GM23248 (cell line): ENCODE results near the gene NRSN1. TPM values are rescaled to one million over a fixed set of nuclear protein-coding genes. Genes with fewer than 3 reads are reported as not detected.
A peak's percentile ranks its signal among the peaks of the same experiment; 100 is the strongest.

Source experiments
- DNase-seq: peaks from one replicate; pipeline ENCODE4 v3.0.0-alpha.2; 2015
- H2AFZ ChIP-seq: fragments of 200-600 bp; sonication (generic); 2 replicates; pipeline ENCODE4 v1.6.1; 2016; ENCODE audit warnings: antibody characterized with exemption
- H3F3A ChIP-seq: fragments of 200-600 bp; sonication (generic); 2 replicates; pipeline ENCODE4 v1.6.1; 2016; ENCODE audit warnings: mild to moderate bottlenecking, antibody characterized with exemption, mixed run types; ENCODE audit not compliant: insufficient read depth
- H3K27ac ChIP-seq: fragments of 200-600 bp; sonication (generic); 2 replicates; pipeline ENCODE4 v1.5.1; 2016; ENCODE audit warnings: mild to moderate bottlenecking
- H3K27me3 ChIP-seq: fragments of 200-600 bp; sonication (generic); replicated peaks from 2 replicates; pipeline ENCODE4 v1.6.1; 2016; ENCODE audit warnings: mild to moderate bottlenecking; ENCODE audit not compliant: insufficient read depth
- H3K36me3 ChIP-seq: fragments of 200-600 bp; sonication (generic); 2 replicates; pipeline ENCODE4 v1.6.1; 2016; ENCODE audit warnings: low read depth, mild to moderate bottlenecking
- H3K4me1 ChIP-seq: fragments of 200-600 bp; sonication (generic); 2 replicates; pipeline ENCODE4 v1.6.1; 2016; ENCODE audit warnings: mild to moderate bottlenecking; ENCODE audit not compliant: insufficient read depth
- H3K4me2 ChIP-seq: fragments of 200-600 bp; sonication (generic); one replicate; pipeline ENCODE4 v1.6.1; 2016; ENCODE audit warnings: mild to moderate bottlenecking; ENCODE audit not compliant: unreplicated experiment
- H3K4me3 ChIP-seq: fragments of 200-600 bp; sonication (generic); 2 replicates; pipeline ENCODE4 v1.5.1; 2016; ENCODE audit warnings: mild to moderate bottlenecking
- H3K79me2 ChIP-seq: fragments of 200-600 bp; sonication (generic); 2 replicates; pipeline ENCODE4 v1.6.1; 2016; ENCODE audit warnings: mild to moderate bottlenecking; ENCODE audit not compliant: insufficient read depth
- H3K9ac ChIP-seq: fragments of 200-600 bp; sonication (generic); 2 replicates; pipeline ENCODE4 v1.6.1; 2016; ENCODE audit warnings: mild to moderate bottlenecking
- H3K9me2 ChIP-seq: fragments of 200-600 bp; sonication (generic); 2 replicates; pipeline ENCODE4 v1.6.1; 2016; ENCODE audit warnings: mixed run types, mild to moderate bottlenecking, moderate library complexity; ENCODE audit not compliant: insufficient read depth
- H3K9me3 ChIP-seq: fragments of 200-600 bp; sonication (generic); one replicate; pipeline ENCODE4 v1.6.1; 2017; ENCODE audit warnings: low read depth
- H4K20me1 ChIP-seq: fragments of 200-600 bp; sonication (generic); 2 replicates; pipeline ENCODE4 v1.6.0; 2016; ENCODE audit not compliant: insufficient read depth
- EZH2 ChIP-seq: fragments of 200-600 bp; sonication (generic); IDR thresholded peaks from 2 replicates; pipeline ENCODE4 v1.6.1; 2018; ENCODE audit warnings: antibody characterized with exemption, mild to moderate bottlenecking; ENCODE audit not compliant: insufficient read depth, poor library complexity, severe bottlenecking
- EZH2phosphoT487 ChIP-seq: fragments of 200-600 bp; sonication (generic); IDR thresholded peaks from 2 replicates; pipeline ENCODE4 v1.6.1; 2018; ENCODE audit warnings: antibody characterized with exemption, moderate library complexity, mild to moderate bottlenecking, low read depth; ENCODE audit not compliant: insufficient read depth
- WGBS, 2 experiments: methylation state at CpG; one replicate each; pipeline ENCODE4 v1.1.6; 2015 to 2017; ENCODE audit warnings: low lambda C conversion rate in 2 of 2, low coverage in 1 of 2; ENCODE audit errors: missing lambda C conversion rate in 2 of 2; 5-methylcytosine and 5-hydroxymethylcytosine counted together
- in situ Hi-C: fragments of 300-500 bp; cut with MboI; formaldehyde crosslinking; loops from 2 replicates; pipeline ENCODE4 v1.15.0; 2020
- polyA plus RNA-seq: library from polyadenylated mRNA; unstranded; fragments of >200 nt; fragmentation: Nextera tagmentation; extraction: Ambion mirVana; gene quantifications from 2 replicates; pipeline ENCODE4 v1.2.1, GENCODE V29; 2016
- small RNA-seq: library from RNA; depleted of rRNA; stranded (forward); fragments of <200 nt; gene quantifications from one replicate; pipeline ENCODE3, GENCODE V24; 2014; ENCODE audit warnings: low read depth, low replicate concordance
- total RNA-seq: library from RNA; depleted of rRNA; stranded (reverse); fragments of >200 nt; shearing (Covaris generic); gene quantifications from 2 replicates; pipeline ENCODE4 v1.2.3, GENCODE V29; 2014; rRNA removed

Gene NRSN1
- total and polyA plus RNA-seq, 2 experiments from 2014 or later, result not detected

GRCh38 chr6:24193364-24193763 is 67.3 kb downstream of the NRSN1 start:
- Histone ChIP-seq H3K4me2 (no peak overlapping the region), H4K20me1 (no peaks in the 10 kb centered on the region), H3K9ac (no peak overlapping the region), H3F3A (no peaks in the 10 kb centered on the region), H3K9me2 (no peaks in the 10 kb centered on the region), H3K9me3 (no peaks in the 10 kb centered on the region), H3K79me2 (no peaks in the 10 kb centered on the region), H3K27ac (no peak overlapping the region), H3K36me3 (no peaks in the 10 kb centered on the region), H3K27me3 (no peaks in the 10 kb centered on the region), H3K4me3 (no peak overlapping the region), H2AFZ (no peak overlapping the region), H3K4me1 (no peaks in the 10 kb centered on the region)
- in situ Hi-C loops, result no loop called here
- no peak for DNase-seq
- no peak for TF ChIP-seq EZH2phosphoT487
- no peak for TF ChIP-seq EZH2

- no peak overlapping the region for H3K27ac ChIP-seq
- no peaks in the 10 kb centered on the region for H3K36me3 ChIP-seq
- no peak overlapping the region for H3K4me2 ChIP-seq
- in situ Hi-C loops, result no loop called here
- 40 to 43% methylated on average over 2 of the region's 2 CpGs for WGBS, 2 experiments
- no peak overlapping the region for H3K9ac ChIP-seq
- no peaks in the 10 kb centered on the region for H4K20me1 ChIP-seq
- TF ChIP-seq EZH2phosphoT487 (no peak), EZH2 (no peak)
- H3K4me1 ChIP-seq, result no peaks in the 10 kb centered on the region
- H3K9me2 ChIP-seq, result no peaks in the 10 kb centered on the region
- H2AFZ ChIP-seq, result no peak overlapping the region
- no peaks in the 10 kb centered on the region for H3K9me3 ChIP-seq
- H3K4me3 ChIP-seq, result no peak overlapping the region
- H3F3A ChIP-seq, result no peaks in the 10 kb centered on the region
- H3K27me3 ChIP-seq, result no peaks in the 10 kb centered on the region
- H3K79me2 ChIP-seq, result no peaks in the 10 kb centered on the region
- peak; percentile 38 for DNase-seq
Measured at GRCh38 chr6:24194978-24195700, 69.1 kb downstream of the NRSN1 start.

DNA sequence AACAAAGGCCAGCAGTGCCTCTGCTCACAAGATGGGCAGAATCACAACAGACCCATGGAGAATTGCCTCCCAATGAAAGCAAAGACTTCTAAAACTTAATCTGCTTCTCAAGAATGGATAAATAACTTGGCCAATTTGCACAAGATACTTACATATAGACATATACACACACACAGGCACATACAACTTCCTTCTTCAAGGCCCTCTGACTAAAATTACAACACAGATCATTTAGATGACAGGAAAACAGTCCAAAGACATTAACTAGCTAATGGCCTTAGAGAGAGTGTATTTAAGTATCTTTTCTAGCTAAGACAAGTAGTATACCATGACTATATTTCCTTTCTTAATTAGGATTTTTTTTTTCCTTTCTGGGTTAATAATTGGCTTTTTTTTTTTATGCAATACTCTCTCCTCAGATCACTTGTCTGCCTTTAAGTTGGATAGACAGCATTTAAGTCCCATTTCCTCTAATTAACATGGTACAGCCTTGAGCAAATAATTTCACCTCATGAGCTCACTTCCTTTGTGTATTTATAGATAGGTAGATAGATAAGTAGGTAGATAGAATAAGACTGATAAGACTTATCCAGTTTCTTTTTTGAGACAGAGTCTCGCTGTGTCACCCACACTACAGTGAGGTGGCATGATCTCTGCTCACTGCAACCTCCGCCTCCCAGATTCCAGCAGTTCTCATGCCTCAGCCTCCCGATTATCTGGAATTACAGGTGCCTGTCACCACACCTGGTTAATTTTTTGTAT is 70.0 kb downstream of the NRSN1 start:
- no peak for DNase-seq
- Histone ChIP-seq H3K9me2 (no peaks in the 10 kb centered on the region), H4K20me1 (no peaks in the 10 kb centered on the region), H3K9ac (no peak overlapping the region), H3K4me2 (no peak overlapping the region), H3K9me3 (no peaks in the 10 kb centered on the region), H3F3A (no peaks in the 10 kb centered on the region), H2AFZ (no peak overlapping the region), H3K27me3 (no peaks in the 10 kb centered on the region), H3K27ac (no peak overlapping the region), H3K4me1 (no peaks in the 10 kb centered on the region), H3K4me3 (no peak overlapping the region), H3K79me2 (no peaks in the 10 kb centered on the region), H3K36me3 (no peaks in the 10 kb centered on the region)
- in situ Hi-C loops, result no loop called here
- TF ChIP-seq EZH2phosphoT487 (no peak), EZH2 (no peak)
- WGBS, 2 experiments, result 70 to 82% methylated on average over 3 of the region's 3 CpGs

Small RNA genes within 50 kb of the gene (small RNA-seq; reads per million reads assigned to genes)
- gene RF00218, result 0.25 reads per million

Other genes starting within 250 kb of the NRSN1 start
- gene DCDC2, start 231.8 kb downstream of the NRSN1 start, total RNA-seq, result not detected in 2 replicates
- gene DCDC2, start 231.8 kb downstream of the NRSN1 start, polyA plus RNA-seq, result not detected in 2 replicates